MCF 10A (cell line): ENCODE data around the gene SHC2. TPM values are rescaled to one million over a fixed set of nuclear protein-coding genes. Genes with fewer than 3 reads are reported as not detected.

Experiments used
- BruUV-seq: library from RNA; stranded (reverse); fragments of 400-500 nt; replicated peaks from 2 replicates; lab custom pipeline; 2021; lab: Mats Ljungman, UMichigan
- CTCF ChIA-PET: fragments of 300-600 bp; sonication (Branson Sonifier 250); formaldehyde crosslinking; extraction: SDS; loops from one replicate; lab custom pipeline; 2021; ENCODE audit warnings: antibody characterized with exemption, inconsistent platforms; lab: Yijun Ruan, JAX
- POLR2A ChIA-PET: fragments of 300-600, 350-650 bp; sonication (Branson Sonifier 250); formaldehyde crosslinking; extraction: SDS; loops from one replicate; lab custom pipeline; 2020; ENCODE audit warnings: antibody characterized with exemption, inconsistent platforms; lab: Yijun Ruan, JAX
- DNase-seq: peaks from one replicate; pipeline ENCODE4 v3.0.0-alpha.2; 2018; ENCODE audit not compliant: unreplicated experiment
- H3K27ac Mint-ChIP-seq: one replicate; pipeline ENCODE4 v1.8.0; 2022; ENCODE audit warnings: mild to moderate bottlenecking, low read depth, mixed read lengths; ENCODE audit not compliant: unreplicated experiment
- H3K27me3 Mint-ChIP-seq: one replicate; pipeline ENCODE4 v1.8.0; 2022; ENCODE audit warnings: mixed read lengths; ENCODE audit not compliant: insufficient read depth, unreplicated experiment
- H3K36me3 Mint-ChIP-seq: one replicate; pipeline ENCODE4 v1.8.0; 2022; ENCODE audit warnings: mild to moderate bottlenecking, moderate library complexity, mixed read lengths; ENCODE audit not compliant: insufficient read depth, unreplicated experiment
- H3K4me1 Mint-ChIP-seq: one replicate; pipeline ENCODE4 v1.8.0; 2022; ENCODE audit warnings: mixed read lengths; ENCODE audit not compliant: insufficient read depth, unreplicated experiment
- H3K4me3 Mint-ChIP-seq: one replicate; pipeline ENCODE4 v1.8.0; 2022; ENCODE audit warnings: mild to moderate bottlenecking, moderate library complexity, mixed read lengths; ENCODE audit not compliant: unreplicated experiment
- H3K9me3 Mint-ChIP-seq: one replicate; pipeline ENCODE4 v1.8.0; 2022; ENCODE audit warnings: mixed read lengths; ENCODE audit not compliant: unreplicated experiment
- CTCF ChIP-seq: fragments of 200-600 bp; IDR thresholded peaks from one replicate; pipeline ENCODE4 v1.8.0; 2022; ENCODE audit warnings: antibody characterized with exemption, mild to moderate bottlenecking; ENCODE audit not compliant: unreplicated experiment
- intact Hi-C: fragments of 100-400 bp; cut with micrococcal nuclease; formaldehyde crosslinking; loops from 2 replicates; pipeline ENCODE4 v1.14.1; 2022
- total RNA-seq: library from RNA; stranded (reverse); gene quantifications from 2 replicates; pipeline ENCODE4 v1.2.3, GENCODE V29; 2022

SHC2 gene
- total RNA-seq, 1 experiment from 2014 or later = 0.77 TPM

- BruUV-seq = no TSS peak
- H3K36me3 Mint-ChIP-seq = peaks cover 11% of the 10 kb centered on the region
- CTCF ChIA-PET = interaction anchor here (0.6 to 1.5 kb wide), 2 partner anchors 13 to 1737 kb away, joined by 3 to 4 read pairs; no protein-coding TSS in a partner anchor
Measured at GRCh38 chr19:497491-497868, 36.6 kb upstream of the SHC2 start.

DNA sequence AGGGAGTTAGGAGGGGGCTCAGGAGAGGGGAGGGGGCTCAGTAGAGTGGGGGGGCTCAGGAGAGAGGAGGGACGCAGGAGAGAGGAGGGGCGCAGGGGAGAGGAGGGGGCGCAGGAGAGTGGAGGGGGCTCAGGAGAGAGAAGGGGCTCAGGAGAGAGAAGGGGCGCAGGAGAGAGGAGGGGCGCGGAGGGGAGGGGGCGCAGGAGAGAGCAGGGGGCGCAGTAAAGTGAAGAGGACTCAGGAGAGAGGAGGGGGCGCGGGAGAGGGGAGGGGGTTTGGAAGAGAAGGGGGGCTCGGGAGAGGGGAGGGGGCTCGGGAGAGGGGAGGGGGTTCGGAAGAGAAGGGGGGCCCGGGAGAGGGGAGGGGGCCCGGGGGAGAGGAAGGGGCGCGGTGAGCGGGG, 36.2 kb upstream of the SHC2 start:
- Mint-ChIP-seq H3K9me3 (peaks cover 9% of the 10 kb centered on the region), H3K27ac (no peak overlapping the region), H3K27me3 (peaks cover 20% of the 10 kb centered on the region), H3K36me3 (peaks cover 11% of the 10 kb centered on the region), H3K4me3 (no peak overlapping the region), H3K4me1 (no peaks in the 10 kb centered on the region)
- ChIA-PET POLR2A (no interaction called here), CTCF (no interaction called here)
- DNase-seq = no peak
- BruUV-seq = no TSS peak
- intact Hi-C loops = no loop called here
- no peak for TF ChIP-seq CTCF

More at GRCh38 chr19:497491-497868, 36.6 kb upstream of the SHC2 start:
- no peak overlapping the region for H3K27ac Mint-ChIP-seq
- intact Hi-C loops = no loop called here
- POLR2A ChIA-PET = no interaction called here
- TF ChIP-seq CTCF = no peak
- no peak for DNase-seq
- peaks cover 20% of the 10 kb centered on the region for H3K27me3 Mint-ChIP-seq
- no peak overlapping the region for H3K4me3 Mint-ChIP-seq
- H3K9me3 Mint-ChIP-seq = peaks cover 9% of the 10 kb centered on the region
- no peaks in the 10 kb centered on the region for H3K4me1 Mint-ChIP-seq

DNA sequence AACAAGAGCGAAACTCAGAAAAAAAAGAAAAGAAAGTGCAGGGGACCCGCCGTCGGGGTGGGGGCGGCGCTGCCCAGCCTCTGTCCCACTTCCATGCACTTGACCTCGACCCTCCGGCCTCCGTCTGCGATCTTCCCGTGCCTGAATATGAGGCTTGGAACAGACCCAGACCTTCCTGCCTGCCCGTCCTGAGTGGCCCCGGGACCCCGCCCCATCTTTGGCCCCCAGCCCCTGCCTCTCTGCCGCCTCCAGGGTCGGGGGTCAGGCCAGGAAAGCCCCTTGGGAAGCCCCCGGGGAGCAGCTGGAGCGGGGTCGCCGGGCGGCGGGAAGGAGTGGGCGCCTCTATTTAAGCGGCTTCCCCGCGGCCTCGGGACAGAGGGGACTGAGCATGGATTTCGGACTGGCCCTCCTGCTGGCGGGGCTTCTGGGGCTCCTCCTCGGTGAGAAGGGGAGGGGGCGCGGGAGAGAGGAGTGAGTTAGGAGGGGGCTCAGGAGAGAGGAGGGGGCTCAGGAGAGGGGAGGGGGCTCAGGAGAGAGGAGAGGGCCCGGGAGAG, 35.4 kb upstream of the SHC2 start, which contains the start of gene MADCAM1:
Gene MADCAM1 (plus strand): TSS at position 375 of the 554 bp plus-strand sequence. CDS start 14 bp downstream, at position 389.
- Mint-ChIP-seq H3K27ac (no peak within 1 kb of the TSS), H3K36me3 (peaks cover 11% of the 10 kb centered on the region), H3K27me3 (peaks cover 20% of the 10 kb centered on the region), H3K9me3 (peaks cover 9% of the 10 kb centered on the region), H3K4me3 (no peak within 1 kb of the TSS), H3K4me1 (no peaks in the 10 kb centered on the region)
- no peak for DNase-seq
- POLR2A ChIA-PET = no interaction called here
- intact Hi-C loops = no loop called here
- BruUV-seq = no TSS peak
- no peak for TF ChIP-seq CTCF
- CTCF ChIA-PET = interaction anchor here (1.6 to 1.8 kb wide), 2 partner anchors 8 to 9 kb away, joined by 4 to 9 read pairs; no protein-coding TSS in a partner anchor

DNA sequence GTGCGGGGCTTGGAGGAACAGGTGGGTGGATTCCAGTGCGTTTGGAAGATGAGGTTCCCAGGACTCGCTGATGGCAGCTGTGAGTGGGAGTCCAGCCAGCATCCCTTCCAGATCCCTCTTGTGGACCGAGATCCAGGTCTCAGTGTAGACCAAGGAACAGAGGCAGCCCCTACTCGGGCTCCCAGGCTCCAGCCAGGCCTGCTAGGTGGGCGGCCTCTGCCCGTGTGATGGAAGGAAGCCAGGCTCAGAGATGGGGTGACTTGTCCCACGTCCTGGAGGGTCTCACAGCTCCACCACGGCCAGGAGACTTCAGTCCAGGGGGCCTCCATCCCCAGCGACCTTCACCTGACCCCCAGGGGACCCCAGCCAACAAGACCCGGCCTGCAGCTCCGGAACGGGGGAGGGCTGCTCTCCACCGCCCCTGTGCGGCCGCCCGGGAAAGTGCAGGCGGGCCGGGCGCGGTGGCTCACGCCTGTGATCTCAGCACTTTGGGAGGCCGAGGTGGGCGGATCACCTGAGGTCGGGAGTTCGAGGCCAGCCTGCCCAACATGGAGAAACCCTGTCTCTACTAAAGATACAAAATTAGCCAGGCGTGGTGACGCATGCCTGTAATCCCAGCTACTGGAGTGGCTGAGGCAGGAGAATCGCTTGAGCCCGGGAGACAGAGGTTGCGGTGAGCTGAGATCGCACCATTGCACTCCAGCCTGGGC, 34.7 kb upstream of the SHC2 start:
- no TSS peak for BruUV-seq
- Mint-ChIP-seq H3K9me3 (peaks cover 9% of the 10 kb centered on the region), H3K4me3 (no peak overlapping the region), H3K27me3 (peaks cover 20% of the 10 kb centered on the region), H3K4me1 (no peaks in the 10 kb centered on the region), H3K27ac (no peak overlapping the region), H3K36me3 (peaks cover 11% of the 10 kb centered on the region)
- peak; percentile 41 for DNase-seq
- POLR2A ChIA-PET = no interaction called here
- CTCF ChIA-PET = interaction anchor here (0.7 to 1.8 kb wide), 4 partner anchors 8 to 74 kb away, joined by 3 to 9 read pairs (median 4); partner anchors contain the start of gene TPGS1
- TF ChIP-seq CTCF = peak; percentile 63
- intact Hi-C loops = no loop called here
